ENCODE data around the gene SCLY. TPM values are rescaled to one million over a fixed set of nuclear protein-coding genes. Genes with fewer than 3 reads are reported as not detected.

SCLY gene
- total RNA-seq, 1 experiment from 2014 or later = 28.7 TPM

- no peak overlapping the region for H3K4me3 ChIP-seq (replicated peaks in 1 of 2; ENCODE audit: low read depth in 1 of 2, low read length in 2 of 2)
- TF ChIP-seq ZFX (IDR thresholded peaks at IDR 0.05) = no peak
- TF ChIP-seq, protein P1, sequence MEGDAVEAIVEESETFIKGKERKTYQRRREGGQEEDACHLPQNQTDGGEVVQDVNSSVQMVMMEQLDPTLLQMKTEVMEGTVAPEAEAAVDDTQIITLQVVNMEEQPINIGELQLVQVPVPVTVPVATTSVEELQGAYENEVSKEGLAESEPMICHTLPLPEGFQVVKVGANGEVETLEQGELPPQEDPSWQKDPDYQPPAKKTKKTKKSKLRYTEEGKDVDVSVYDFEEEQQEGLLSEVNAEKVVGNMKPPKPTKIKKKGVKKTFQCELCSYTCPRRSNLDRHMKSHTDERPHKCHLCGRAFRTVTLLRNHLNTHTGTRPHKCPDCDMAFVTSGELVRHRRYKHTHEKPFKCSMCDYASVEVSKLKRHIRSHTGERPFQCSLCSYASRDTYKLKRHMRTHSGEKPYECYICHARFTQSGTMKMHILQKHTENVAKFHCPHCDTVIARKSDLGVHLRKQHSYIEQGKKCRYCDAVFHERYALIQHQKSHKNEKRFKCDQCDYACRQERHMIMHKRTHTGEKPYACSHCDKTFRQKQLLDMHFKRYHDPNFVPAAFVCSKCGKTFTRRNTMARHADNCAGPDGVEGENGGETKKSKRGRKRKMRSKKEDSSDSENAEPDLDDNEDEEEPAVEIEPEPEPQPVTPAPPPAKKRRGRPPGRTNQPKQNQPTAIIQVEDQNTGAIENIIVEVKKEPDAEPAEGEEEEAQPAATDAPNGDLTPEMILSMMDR (IDR thresholded peaks at IDR 0.05 in 2 of 3, conservative IDR thresholded peaks at IDR 0.05 in 1 of 3; ENCODE audit: borderline replicate concordance in 1 of 3, insufficient read depth in 1 of 3, low read depth in 2 of 3, low read length in 2 of 3) = 0 out of 6 replicates have a peak, but pooled peaks of 1 of the 3 experiments have one; percentile 12
- no peak for TF ChIP-seq RAD21 (IDR thresholded peaks at IDR 0.05; ENCODE audit: low read depth)
- TF ChIP-seq YY1 (IDR thresholded peaks at IDR 0.05; ENCODE audit: extremely low read depth, insufficient replicate concordance, low read depth, low read length) = no peak
- no peak for TF ChIP-seq CEBPB (IDR thresholded peaks at IDR 0.05; ENCODE audit: low read depth)
- peaks cover 0 to 3% of the 10 kb centered on the region in 2 experiments; a peak in 1 of 4 replicates for H3K4me1 ChIP-seq (ENCODE audit: control insufficient read depth in 1 of 2, insufficient read depth in 2 of 2, low read length in 2 of 2)
- no peaks in the 10 kb centered on the region for H3K36me3 ChIP-seq (ENCODE audit: control insufficient read depth in 1 of 2, insufficient read depth in 2 of 2, low read length in 2 of 2)
- no peaks in the 10 kb centered on the region for H3K9me2 ChIP-seq (ENCODE audit: insufficient read depth)
- H3K27ac ChIP-seq (ENCODE audit: low read depth, low read length) = no peak overlapping the region; the same call in 1 of the 2 replicates
- ChIA-PET POLR2A (no interaction called here), CTCF (interaction anchor here (1.0 kb wide), 1 partner anchor 183 kb away, joined by 3 read pairs; no protein-coding TSS in a partner anchor), RAD21 (ENCODE audit: low non-redundant PET in 1 of 2, low total read pairs in 2 of 2, uncharacterized antibody in 2 of 2, unreplicated experiment in 2 of 2) (no interaction called here)
- no peaks in the 10 kb centered on the region for H3K79me2 ChIP-seq (ENCODE audit: insufficient read depth, low read length)
- no peak for DNase-seq (ENCODE audit: low read depth, low spot score)
- no peak overlapping the region for H3K4me2 ChIP-seq (ENCODE audit: low read length)
- H3K27me3 ChIP-seq (ENCODE audit: insufficient read depth, low read length) = no peaks in the 10 kb centered on the region
- H3K9me3 ChIP-seq (ENCODE audit: control insufficient read depth in 1 of 2, insufficient read depth in 1 of 2, low read depth in 1 of 2, low read length in 2 of 2) = no peaks in the 10 kb centered on the region
- 0 out of 2 replicates have a peak, but pooled peaks have one; percentile 12 for ATAC-seq
- intact Hi-C loops (cut with micrococcal nuclease) = no loop called here
- H4K20me1 ChIP-seq (ENCODE audit: insufficient read depth) = no peaks in the 10 kb centered on the region
- BruUV-seq (replicated peaks) = no TSS peak
- no peak overlapping the region for H3K9ac ChIP-seq (ENCODE audit: low read length)
- no peak overlapping the region for H2AFZ ChIP-seq (ENCODE audit: low read depth, low read length, poor library complexity, severe bottlenecking)
Observed at GRCh38 chr2:238106339-238106697, 45.5 kb downstream of the SCLY start.

DNA sequence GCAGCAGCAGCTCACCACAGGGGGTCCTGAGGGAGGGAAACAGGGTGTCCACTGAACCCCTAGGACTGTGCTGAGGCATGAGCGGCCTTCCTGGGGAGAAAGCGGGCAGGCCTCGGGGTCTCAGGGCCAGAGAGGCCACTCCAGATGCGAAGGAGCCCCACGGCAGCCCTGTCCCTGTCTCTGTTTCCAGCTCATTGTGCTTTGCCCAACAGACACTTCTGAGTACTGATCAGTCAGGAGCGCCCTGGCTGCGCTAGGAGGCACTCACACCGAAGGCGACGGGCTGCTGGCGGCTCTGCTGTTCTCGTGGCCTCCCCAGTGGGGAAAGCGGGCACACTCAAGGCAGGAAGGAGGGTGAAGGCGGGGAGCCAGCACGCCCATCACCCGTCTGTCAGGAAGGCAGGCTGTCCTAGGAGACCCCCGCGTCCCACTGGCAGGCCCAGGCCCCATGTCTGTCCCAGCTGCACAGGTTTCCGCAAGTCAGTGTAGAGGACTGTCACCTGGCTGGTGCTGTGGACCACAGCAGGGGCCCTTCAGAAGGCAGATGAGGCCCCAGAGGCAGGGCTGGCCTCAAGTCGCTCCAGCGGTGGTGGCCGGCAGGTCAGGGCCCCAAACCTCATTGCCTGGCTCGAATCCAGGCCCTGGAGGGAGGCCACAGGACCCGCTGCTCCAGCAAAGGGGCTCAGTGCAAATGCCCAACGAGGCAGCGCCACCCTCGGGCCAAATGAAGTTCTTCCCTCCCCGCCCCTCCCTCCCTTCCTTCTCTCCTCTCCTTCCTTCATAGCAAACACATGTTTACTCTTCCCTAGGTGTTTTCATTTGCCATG lies 46.1 kb downstream of the SCLY start:
- CTCF ChIA-PET = interaction anchor here (1.0 kb wide), 1 partner anchor 184 kb away, joined by 3 read pairs; no protein-coding TSS in a partner anchor
- TF ChIP-seq, protein P1 (IDR thresholded peaks at IDR 0.05 in 2 of 3, conservative IDR thresholded peaks at IDR 0.05 in 1 of 3; ENCODE audit: borderline replicate concordance in 1 of 3, insufficient read depth in 1 of 3, low read depth in 2 of 3, low read length in 2 of 3) = peak; percentile 28 to 48 (median 47); a peak in 5 of 6 replicates
- TF ChIP-seq, protein P2, sequence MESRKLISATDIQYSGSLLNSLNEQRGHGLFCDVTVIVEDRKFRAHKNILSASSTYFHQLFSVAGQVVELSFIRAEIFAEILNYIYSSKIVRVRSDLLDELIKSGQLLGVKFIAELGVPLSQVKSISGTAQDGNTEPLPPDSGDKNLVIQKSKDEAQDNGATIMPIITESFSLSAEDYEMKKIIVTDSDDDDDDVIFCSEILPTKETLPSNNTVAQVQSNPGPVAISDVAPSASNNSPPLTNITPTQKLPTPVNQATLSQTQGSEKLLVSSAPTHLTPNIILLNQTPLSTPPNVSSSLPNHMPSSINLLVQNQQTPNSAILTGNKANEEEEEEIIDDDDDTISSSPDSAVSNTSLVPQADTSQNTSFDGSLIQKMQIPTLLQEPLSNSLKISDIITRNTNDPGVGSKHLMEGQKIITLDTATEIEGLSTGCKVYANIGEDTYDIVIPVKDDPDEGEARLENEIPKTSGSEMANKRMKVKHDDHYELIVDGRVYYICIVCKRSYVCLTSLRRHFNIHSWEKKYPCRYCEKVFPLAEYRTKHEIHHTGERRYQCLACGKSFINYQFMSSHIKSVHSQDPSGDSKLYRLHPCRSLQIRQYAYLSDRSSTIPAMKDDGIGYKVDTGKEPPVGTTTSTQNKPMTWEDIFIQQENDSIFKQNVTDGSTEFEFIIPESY (IDR thresholded peaks at IDR 0.05; ENCODE audit: extremely low read depth, insufficient replicate concordance, low read length) = no peak
- TF ChIP-seq EZH2phosphoT487 (IDR thresholded peaks at IDR 0.05; ENCODE audit: borderline replicate concordance) (no peak), SP1 (IDR thresholded peaks at IDR 0.05; ENCODE audit: low read depth) (no peak), CBX3 (IDR thresholded peaks at IDR 0.05; ENCODE audit: low read depth) (no peak), SRF (IDR thresholded peaks at IDR 0.05; ENCODE audit: low read depth) (no peak), ZNF274 (IDR thresholded peaks at IDR 0.05; ENCODE audit: low read depth, low read length) (no peak)

More for the DNA sequence above, 46.1 kb downstream of the SCLY start:
- no peak for DNase-seq (ENCODE audit: low read depth, low spot score)
- Histone ChIP-seq H3K4me1 (ENCODE audit: control insufficient read depth in 1 of 2, insufficient read depth in 2 of 2, low read length in 2 of 2) (peaks cover 0 to 3% of the 10 kb centered on the region in 2 experiments; a peak in 1 of 4 replicates), H3K36me3 (ENCODE audit: control insufficient read depth in 1 of 2, insufficient read depth in 2 of 2, low read length in 2 of 2) (no peaks in the 10 kb centered on the region), H3K27me3 (ENCODE audit: insufficient read depth, low read length) (no peaks in the 10 kb centered on the region), H4K20me1 (ENCODE audit: insufficient read depth) (no peaks in the 10 kb centered on the region), H2AFZ (ENCODE audit: low read depth, low read length, poor library complexity, severe bottlenecking) (no peak overlapping the region), H3K9me2 (ENCODE audit: insufficient read depth) (no peaks in the 10 kb centered on the region), H3K79me2 (ENCODE audit: insufficient read depth, low read length) (no peaks in the 10 kb centered on the region), H3K9ac (ENCODE audit: low read length) (no peak overlapping the region), H3K27ac (ENCODE audit: low read depth, low read length) (no peak overlapping the region; the same call in 1 of the 2 replicates), H3K4me2 (ENCODE audit: low read length) (no peak overlapping the region), H3K9me3 (ENCODE audit: control insufficient read depth in 1 of 2, insufficient read depth in 1 of 2, low read depth in 1 of 2, low read length in 2 of 2) (no peaks in the 10 kb centered on the region), H3K4me3 (replicated peaks in 1 of 2; ENCODE audit: low read depth in 1 of 2, low read length in 2 of 2) (no peak overlapping the region)
- intact Hi-C loops (cut with micrococcal nuclease) = loop anchor here (1.0 kb wide), 1 partner anchor 249 kb away; no protein-coding TSS in a partner anchor
- ChIA-PET POLR2A (no interaction called here), RAD21 (ENCODE audit: low non-redundant PET in 1 of 2, low total read pairs in 2 of 2, uncharacterized antibody in 2 of 2, unreplicated experiment in 2 of 2) (no interaction called here)
- peak; percentile 63 for ATAC-seq
- BruUV-seq (replicated peaks) = no TSS peak
